HEK293 (cell line): Measurements from ENCODE around the gene POP7.

Experiments
- FEZF1 ChIP-seq: fragments of 450-650 bp; formaldehyde crosslinking; IDR thresholded peaks from 2 replicates; pipeline ENCODE4 v1.5.1; 2016; ENCODE audit warnings: missing biosample characterization, missing genetic modification characterization
- MEIS1 ChIP-seq: sonication (generic); formaldehyde crosslinking; IDR thresholded peaks from 2 replicates; pipeline ENCODE4 v1.8.1; 2022; ENCODE audit warnings: missing genetic modification reagents, mild to moderate bottlenecking, borderline replicate concordance
- OVOL3 ChIP-seq: fragments of 450-650 bp; formaldehyde crosslinking; IDR thresholded peaks from 2 replicates; pipeline ENCODE4 v1.5.1; 2016; ENCODE audit warnings: missing biosample characterization, missing genetic modification characterization
- PRDM1 ChIP-seq: fragments of 450-650 bp; formaldehyde crosslinking; IDR thresholded peaks from 2 replicates; pipeline ENCODE4; 2016; ENCODE audit warnings: missing biosample characterization, missing genetic modification characterization
- ZBTB21 ChIP-seq: fragments of 450-650 bp; formaldehyde crosslinking; IDR thresholded peaks from 2 replicates; pipeline ENCODE4 v1.5.1; 2017; ENCODE audit warnings: missing biosample characterization, missing genetic modification characterization
- ZBTB8A ChIP-seq: fragments of 450-650 bp; formaldehyde crosslinking; IDR thresholded peaks from 2 replicates; pipeline ENCODE4 v1.5.1; 2016; ENCODE audit warnings: missing biosample characterization, missing genetic modification characterization
- ZNF169 ChIP-seq: fragments of 450-650 bp; formaldehyde crosslinking; IDR thresholded peaks from 2 replicates; pipeline ENCODE4 v1.5.1; 2016; ENCODE audit warnings: missing biosample characterization, missing genetic modification characterization
- ZNF184 ChIP-seq: fragments of 450-650 bp; IDR thresholded peaks from 2 replicates; pipeline ENCODE4 v1.5.1; 2018; ENCODE audit warnings: missing biosample characterization, mild to moderate bottlenecking, missing genetic modification characterization
- ZNF202 ChIP-seq: fragments of 450-650 bp; formaldehyde crosslinking; IDR thresholded peaks from 2 replicates; pipeline ENCODE4 v1.5.1; 2016; ENCODE audit warnings: missing biosample characterization, missing genetic modification characterization, borderline replicate concordance
- ZNF266 ChIP-seq: fragments of 450-650 bp; formaldehyde crosslinking; IDR thresholded peaks from 2 replicates; pipeline ENCODE4 v1.5.1; 2016; ENCODE audit warnings: missing biosample characterization, missing genetic modification characterization, low read depth
- ZNF302 ChIP-seq: fragments of 450-650 bp; formaldehyde crosslinking; IDR thresholded peaks from 2 replicates; pipeline ENCODE4 v1.5.1; 2016; ENCODE audit warnings: missing biosample characterization, missing genetic modification characterization, low read depth
- ZNF311 ChIP-seq: fragments of 450-650 bp; formaldehyde crosslinking; IDR thresholded peaks from 2 replicates; pipeline ENCODE4 v1.5.1; 2017; ENCODE audit warnings: missing biosample characterization, missing genetic modification characterization, borderline replicate concordance
- ZNF391 ChIP-seq: fragments of 450-650 bp; formaldehyde crosslinking; IDR thresholded peaks from 2 replicates; pipeline ENCODE4 v1.5.1; 2016; ENCODE audit warnings: low read depth, missing biosample characterization, missing genetic modification characterization, borderline replicate concordance
- ZNF544 ChIP-seq: fragments of 450-650 bp; formaldehyde crosslinking; IDR thresholded peaks from 2 replicates; pipeline ENCODE4 v1.5.0; 2017; ENCODE audit warnings: missing biosample characterization, missing genetic modification characterization
- ZNF549 ChIP-seq: fragments of 450-650 bp; IDR thresholded peaks from 2 replicates; pipeline ENCODE4 v1.5.1; 2018; ENCODE audit warnings: missing biosample characterization, missing genetic modification characterization, mild to moderate bottlenecking, inconsistent platforms, moderate library complexity
- ZNF610 ChIP-seq: fragments of 450-650 bp; formaldehyde crosslinking; IDR thresholded peaks from 2 replicates; pipeline ENCODE4 v1.5.1; 2016; ENCODE audit warnings: missing biosample characterization, missing genetic modification characterization, borderline replicate concordance
- ZNF660 ChIP-seq: fragments of 450-650 bp; IDR thresholded peaks from 2 replicates; pipeline ENCODE4 v1.5.1; 2018; ENCODE audit warnings: missing biosample characterization, mild to moderate bottlenecking, missing genetic modification characterization
- ZSCAN16 ChIP-seq: fragments of 450-650 bp; formaldehyde crosslinking; IDR thresholded peaks from 2 replicates; pipeline ENCODE4 v1.5.1; 2016; ENCODE audit warnings: missing biosample characterization, missing genetic modification characterization
- TF ChIP-seq, protein P1 (sequence below): fragments of 450-650 bp; formaldehyde crosslinking; IDR thresholded peaks from 2 replicates; pipeline ENCODE4 v1.5.1; 2017; ENCODE audit warnings: missing biosample characterization, mild to moderate bottlenecking, missing genetic modification characterization, moderate library complexity
- TF ChIP-seq, protein P2 (sequence below): fragments of 450-650 bp; formaldehyde crosslinking; IDR thresholded peaks from 2 replicates; pipeline ENCODE4 v1.5.1; 2016; ENCODE audit warnings: missing biosample characterization, missing genetic modification characterization
- TF ChIP-seq, protein P3 (sequence below): fragments of 450-650 bp; formaldehyde crosslinking; IDR thresholded peaks from 2 replicates; pipeline ENCODE4 v1.5.1; 2016; ENCODE audit warnings: missing biosample characterization, missing genetic modification characterization
- TF ChIP-seq, protein P4 (sequence below): fragments of 450-650 bp; formaldehyde crosslinking; IDR thresholded peaks from 2 replicates; pipeline ENCODE4 v1.5.1; 2017; ENCODE audit warnings: missing biosample characterization, missing genetic modification characterization
- TF ChIP-seq, protein P5 (sequence below): fragments of 450-650 bp; formaldehyde crosslinking; IDR thresholded peaks from 2 replicates; pipeline ENCODE4 v1.5.1; 2016; ENCODE audit warnings: missing biosample characterization, missing genetic modification characterization
- TF ChIP-seq, protein P6 (sequence below): fragments of 450-650 bp; formaldehyde crosslinking; IDR thresholded peaks from 2 replicates; pipeline ENCODE4 v1.5.1; 2016; ENCODE audit warnings: missing biosample characterization, missing genetic modification characterization
- TF ChIP-seq, protein P7 (sequence below): fragments of 450-650 bp; formaldehyde crosslinking; IDR thresholded peaks from 2 replicates; pipeline ENCODE4 v1.5.1; 2016; ENCODE audit warnings: missing biosample characterization, missing genetic modification characterization

The POP7 gene

DNA sequence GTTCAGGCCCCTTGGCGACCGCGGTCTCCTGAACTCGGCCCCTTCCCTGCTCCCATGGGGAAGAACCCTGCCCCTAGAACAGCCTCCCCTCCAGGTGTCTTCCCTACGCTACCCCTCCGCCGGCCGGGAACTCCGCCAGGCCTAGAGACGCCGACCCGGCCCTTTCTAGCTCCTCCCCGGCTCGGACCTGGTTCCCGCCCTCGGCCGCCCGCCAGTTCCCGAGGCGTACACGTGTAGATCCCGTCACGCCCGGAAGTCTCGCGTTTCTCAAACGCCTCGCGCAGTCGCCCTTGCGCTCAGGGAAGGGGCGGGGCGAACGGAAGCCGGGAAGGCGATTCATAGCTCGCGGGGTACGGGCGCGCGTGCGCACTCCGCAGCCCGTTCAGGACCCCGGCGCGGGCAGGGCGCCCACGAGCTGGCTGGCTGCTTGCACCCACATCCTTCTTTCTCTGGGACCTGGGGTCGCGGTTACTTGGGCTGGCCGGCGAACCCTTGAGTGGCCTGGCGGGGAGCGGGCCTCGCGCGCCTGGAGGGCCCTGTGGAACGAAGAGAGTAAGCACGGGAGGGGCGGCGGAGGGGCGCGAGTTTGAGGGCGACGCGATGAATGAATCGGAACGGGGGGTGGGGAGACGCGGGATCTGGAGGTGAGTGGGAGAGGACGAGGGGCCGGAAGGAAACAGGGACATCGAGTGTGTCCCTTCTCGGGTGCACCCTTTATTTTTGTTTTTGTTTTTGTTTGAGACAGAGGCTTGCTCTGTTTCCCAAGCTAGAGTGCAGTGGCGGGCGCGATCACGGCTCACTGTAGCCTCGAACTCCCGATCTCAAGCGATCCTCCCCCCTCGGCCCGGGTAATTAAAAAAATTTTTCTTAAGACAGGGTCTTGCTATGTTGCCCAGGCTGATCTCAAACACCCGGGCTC is at the start of gene POP7 (continued):
- TF ChIP-seq, protein P1, sequence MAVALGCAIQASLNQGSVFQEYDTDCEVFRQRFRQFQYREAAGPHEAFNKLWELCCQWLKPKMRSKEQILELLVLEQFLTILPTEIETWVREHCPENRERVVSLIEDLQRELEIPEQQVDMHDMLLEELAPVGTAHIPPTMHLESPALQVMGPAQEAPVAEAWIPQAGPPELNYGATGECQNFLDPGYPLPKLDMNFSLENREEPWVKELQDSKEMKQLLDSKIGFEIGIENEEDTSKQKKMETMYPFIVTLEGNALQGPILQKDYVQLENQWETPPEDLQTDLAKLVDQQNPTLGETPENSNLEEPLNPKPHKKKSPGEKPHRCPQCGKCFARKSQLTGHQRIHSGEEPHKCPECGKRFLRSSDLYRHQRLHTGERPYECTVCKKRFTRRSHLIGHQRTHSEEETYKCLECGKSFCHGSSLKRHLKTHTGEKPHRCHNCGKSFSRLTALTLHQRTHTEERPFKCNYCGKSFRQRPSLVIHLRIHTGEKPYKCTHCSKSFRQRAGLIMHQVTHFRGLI (tag by site-specific recombination) = no peak
- TF ChIP-seq MEIS1 (CRISPR knock-in tag) (no peak), ZNF610 (tag by site-specific recombination) (peak; percentile 8; the same call in 1 of the 2 replicates), OVOL3 (no peak), ZNF184 (tag by site-specific recombination) (no peak), ZNF544 (tag by site-specific recombination) (no peak), ZBTB8A (tag by site-specific recombination) (peak; percentile 91), ZNF169 (tag by site-specific recombination) (no peak), ZNF266 (tag by site-specific recombination) (no peak), ZNF660 (tag by site-specific recombination) (no peak), ZBTB21 (tag by site-specific recombination) (no peak), ZNF549 (tag by site-specific recombination) (no peak), ZNF311 (tag by site-specific recombination) (no peak), ZNF302 (tag by site-specific recombination) (no peak), PRDM1 (tag by site-specific recombination) (no peak), ZSCAN16 (tag by site-specific recombination) (no peak), ZNF391 (tag by site-specific recombination) (no peak), ZNF202 (tag by site-specific recombination) (no peak), FEZF1 (tag by site-specific recombination) (no peak)
- TF ChIP-seq, protein P2, sequence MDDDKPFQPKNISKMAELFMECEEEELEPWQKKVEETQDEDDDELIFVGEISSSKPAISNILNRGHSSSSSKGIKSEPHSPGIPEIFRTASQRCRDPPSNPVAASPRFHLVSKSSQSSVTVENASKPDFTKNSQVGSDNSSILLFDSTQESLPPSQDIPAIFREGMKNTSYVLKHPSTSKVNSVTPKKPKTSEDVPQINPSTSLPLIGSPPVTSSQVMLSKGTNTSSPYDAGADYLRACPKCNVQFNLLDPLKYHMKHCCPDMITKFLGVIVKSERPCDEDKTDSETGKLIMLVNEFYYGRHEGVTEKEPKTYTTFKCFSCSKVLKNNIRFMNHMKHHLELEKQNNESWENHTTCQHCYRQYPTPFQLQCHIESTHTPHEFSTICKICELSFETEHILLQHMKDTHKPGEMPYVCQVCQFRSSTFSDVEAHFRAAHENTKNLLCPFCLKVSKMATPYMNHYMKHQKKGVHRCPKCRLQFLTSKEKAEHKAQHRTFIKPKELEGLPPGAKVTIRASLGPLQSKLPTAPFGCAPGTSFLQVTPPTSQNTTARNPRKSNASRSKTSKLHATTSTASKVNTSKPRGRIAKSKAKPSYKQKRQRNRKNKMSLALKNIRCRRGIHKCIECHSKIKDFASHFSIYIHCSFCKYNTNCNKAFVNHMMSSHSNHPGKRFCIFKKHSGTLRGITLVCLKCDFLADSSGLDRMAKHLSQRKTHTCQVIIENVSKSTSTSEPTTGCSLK (tag by site-specific recombination) = no peak
- TF ChIP-seq, protein P3, sequence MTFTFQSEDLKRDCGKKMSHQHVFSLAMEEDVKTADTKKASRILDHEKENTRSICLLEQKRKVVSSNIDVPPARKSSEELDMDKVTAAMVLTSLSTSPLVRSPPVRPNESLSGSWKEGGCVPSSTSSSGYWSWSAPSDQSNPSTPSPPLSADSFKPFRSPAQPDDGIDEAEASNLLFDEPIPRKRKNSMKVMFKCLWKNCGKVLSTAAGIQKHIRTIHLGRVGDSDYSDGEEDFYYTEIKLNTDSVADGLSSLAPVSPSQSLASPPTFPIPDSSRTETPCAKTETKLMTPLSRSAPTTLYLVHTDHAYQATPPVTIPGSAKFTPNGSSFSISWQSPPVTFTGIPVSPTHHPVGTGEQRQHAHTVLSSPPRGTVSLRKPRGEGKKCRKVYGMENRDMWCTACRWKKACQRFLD (tag by site-specific recombination) = 0 out of 2 replicates have a peak, but pooled peaks have one; percentile 73
- TF ChIP-seq, protein P4, sequence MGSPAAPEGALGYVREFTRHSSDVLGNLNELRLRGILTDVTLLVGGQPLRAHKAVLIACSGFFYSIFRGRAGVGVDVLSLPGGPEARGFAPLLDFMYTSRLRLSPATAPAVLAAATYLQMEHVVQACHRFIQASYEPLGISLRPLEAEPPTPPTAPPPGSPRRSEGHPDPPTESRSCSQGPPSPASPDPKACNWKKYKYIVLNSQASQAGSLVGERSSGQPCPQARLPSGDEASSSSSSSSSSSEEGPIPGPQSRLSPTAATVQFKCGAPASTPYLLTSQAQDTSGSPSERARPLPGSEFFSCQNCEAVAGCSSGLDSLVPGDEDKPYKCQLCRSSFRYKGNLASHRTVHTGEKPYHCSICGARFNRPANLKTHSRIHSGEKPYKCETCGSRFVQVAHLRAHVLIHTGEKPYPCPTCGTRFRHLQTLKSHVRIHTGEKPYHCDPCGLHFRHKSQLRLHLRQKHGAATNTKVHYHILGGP (tag by site-specific recombination) = no peak
- TF ChIP-seq, protein P5, sequence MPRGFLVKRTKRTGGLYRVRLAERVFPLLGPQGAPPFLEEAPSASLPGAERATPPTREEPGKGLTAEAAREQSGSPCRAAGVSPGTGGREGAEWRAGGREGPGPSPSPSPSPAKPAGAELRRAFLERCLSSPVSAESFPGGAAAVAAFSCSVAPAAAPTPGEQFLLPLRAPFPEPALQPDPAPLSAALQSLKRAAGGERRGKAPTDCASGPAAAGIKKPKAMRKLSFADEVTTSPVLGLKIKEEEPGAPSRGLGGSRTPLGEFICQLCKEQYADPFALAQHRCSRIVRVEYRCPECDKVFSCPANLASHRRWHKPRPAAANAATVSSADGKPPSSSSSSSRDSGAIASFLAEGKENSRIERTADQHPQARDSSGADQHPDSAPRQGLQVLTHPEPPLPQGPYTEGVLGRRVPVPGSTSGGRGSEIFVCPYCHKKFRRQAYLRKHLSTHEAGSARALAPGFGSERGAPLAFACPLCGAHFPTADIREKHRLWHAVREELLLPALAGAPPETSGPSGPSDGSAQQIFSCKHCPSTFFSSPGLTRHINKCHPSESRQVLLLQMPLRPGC = peak; percentile 34; the same call in 1 of the 2 replicates
- TF ChIP-seq, protein P6, sequence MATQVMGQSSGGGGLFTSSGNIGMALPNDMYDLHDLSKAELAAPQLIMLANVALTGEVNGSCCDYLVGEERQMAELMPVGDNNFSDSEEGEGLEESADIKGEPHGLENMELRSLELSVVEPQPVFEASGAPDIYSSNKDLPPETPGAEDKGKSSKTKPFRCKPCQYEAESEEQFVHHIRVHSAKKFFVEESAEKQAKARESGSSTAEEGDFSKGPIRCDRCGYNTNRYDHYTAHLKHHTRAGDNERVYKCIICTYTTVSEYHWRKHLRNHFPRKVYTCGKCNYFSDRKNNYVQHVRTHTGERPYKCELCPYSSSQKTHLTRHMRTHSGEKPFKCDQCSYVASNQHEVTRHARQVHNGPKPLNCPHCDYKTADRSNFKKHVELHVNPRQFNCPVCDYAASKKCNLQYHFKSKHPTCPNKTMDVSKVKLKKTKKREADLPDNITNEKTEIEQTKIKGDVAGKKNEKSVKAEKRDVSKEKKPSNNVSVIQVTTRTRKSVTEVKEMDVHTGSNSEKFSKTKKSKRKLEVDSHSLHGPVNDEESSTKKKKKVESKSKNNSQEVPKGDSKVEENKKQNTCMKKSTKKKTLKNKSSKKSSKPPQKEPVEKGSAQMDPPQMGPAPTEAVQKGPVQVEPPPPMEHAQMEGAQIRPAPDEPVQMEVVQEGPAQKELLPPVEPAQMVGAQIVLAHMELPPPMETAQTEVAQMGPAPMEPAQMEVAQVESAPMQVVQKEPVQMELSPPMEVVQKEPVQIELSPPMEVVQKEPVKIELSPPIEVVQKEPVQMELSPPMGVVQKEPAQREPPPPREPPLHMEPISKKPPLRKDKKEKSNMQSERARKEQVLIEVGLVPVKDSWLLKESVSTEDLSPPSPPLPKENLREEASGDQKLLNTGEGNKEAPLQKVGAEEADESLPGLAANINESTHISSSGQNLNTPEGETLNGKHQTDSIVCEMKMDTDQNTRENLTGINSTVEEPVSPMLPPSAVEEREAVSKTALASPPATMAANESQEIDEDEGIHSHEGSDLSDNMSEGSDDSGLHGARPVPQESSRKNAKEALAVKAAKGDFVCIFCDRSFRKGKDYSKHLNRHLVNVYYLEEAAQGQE (tag by site-specific recombination) = no peak
- TF ChIP-seq, protein P7, sequence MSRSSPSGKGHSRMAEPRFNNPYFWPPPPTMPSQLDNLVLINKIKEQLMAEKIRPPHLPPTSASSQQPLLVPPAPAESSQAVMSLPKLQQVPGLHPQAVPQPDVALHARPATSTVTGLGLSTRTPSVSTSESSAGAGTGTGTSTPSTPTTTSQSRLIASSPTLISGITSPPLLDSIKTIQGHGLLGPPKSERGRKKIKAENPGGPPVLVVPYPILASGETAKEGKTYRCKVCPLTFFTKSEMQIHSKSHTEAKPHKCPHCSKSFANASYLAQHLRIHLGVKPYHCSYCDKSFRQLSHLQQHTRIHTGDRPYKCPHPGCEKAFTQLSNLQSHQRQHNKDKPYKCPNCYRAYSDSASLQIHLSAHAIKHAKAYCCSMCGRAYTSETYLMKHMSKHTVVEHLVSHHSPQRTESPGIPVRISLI = no peak
